CD8-positive, alpha-beta memory T cell (primary cell): ENCODE results near the gene ZBTB46. TPM values are rescaled to one million over a fixed set of nuclear protein-coding genes. Genes with fewer than 3 reads are reported as not detected.

ENCODE experiments used
- CTCF ChIA-PET: fragments of 350-600 bp; sonication (Branson Sonifier 250); formaldehyde crosslinking; loops from one replicate; lab custom pipeline; 2021; ENCODE audit warnings: antibody characterized with exemption; lab: Charles Lee
- POLR2A ChIA-PET: fragments of 350-600 bp; sonication (Branson Sonifier 250); formaldehyde crosslinking; loops from one replicate; lab custom pipeline; 2021; ENCODE audit warnings: antibody characterized with exemption; lab: Charles Lee
- DNase-seq, 5 donors: peaks; one replicate each; pipeline versions ENCODE4 v3.0.0 to v3.0.0-alpha.2; 2020 to 2022; ENCODE audit warnings: mixed read lengths in 1 of 5
- H3K27ac ChIP-seq: one replicate; pipeline ENCODE4 v1.7.0; 2013; ENCODE audit warnings: low read depth, mild to moderate bottlenecking, low read length, moderate library complexity
- H3K27me3 ChIP-seq: 2 replicates; pipeline ENCODE4 v1.7.0; 2013; ENCODE audit warnings: low read length, mild to moderate bottlenecking; ENCODE audit not compliant: insufficient read depth, poor library complexity, severe bottlenecking
- H3K36me3 ChIP-seq: 2 replicates; pipeline ENCODE4 v1.7.0; 2013; ENCODE audit warnings: mild to moderate bottlenecking, low read length, moderate library complexity; ENCODE audit not compliant: insufficient read depth
- H3K4me1 ChIP-seq: 2 replicates; pipeline ENCODE4 v1.7.0; 2013; ENCODE audit warnings: mild to moderate bottlenecking, low read length, moderate library complexity; ENCODE audit not compliant: insufficient read depth
- H3K4me3 ChIP-seq: 2 replicates; pipeline ENCODE4 v1.7.0; 2013; ENCODE audit warnings: mild to moderate bottlenecking, low read length
- H3K9me3 ChIP-seq: 2 replicates; pipeline ENCODE4 v1.7.0; 2013; ENCODE audit warnings: mild to moderate bottlenecking, low read length
- H3K27ac Mint-ChIP-seq, 8 donors: one replicate each; pipeline ENCODE4 v1.8.0; 2020 to 2021; ENCODE audit warnings: mixed read lengths in 8 of 8, mild to moderate bottlenecking in 6 of 8, inconsistent platforms in 3 of 8, moderate library complexity in 3 of 8
- H3K27me3 Mint-ChIP-seq, 2 donors: one replicate each; pipeline ENCODE4 v1.8.0; 2020 to 2021; ENCODE audit warnings: mixed read lengths in 2 of 2, mild to moderate bottlenecking in 1 of 2, moderate library complexity in 1 of 2
- H3K36me3 Mint-ChIP-seq, 3 donors: one replicate each; pipeline ENCODE4 v1.8.0; 2020 to 2021; ENCODE audit warnings: mixed read lengths in 3 of 3, inconsistent platforms in 1 of 3, mild to moderate bottlenecking in 1 of 3
- H3K4me1 Mint-ChIP-seq, 3 donors: one replicate each; pipeline ENCODE4 v1.8.0; 2020 to 2021; ENCODE audit warnings: mixed read lengths in 3 of 3, inconsistent platforms in 1 of 3, mild to moderate bottlenecking in 1 of 3
- H3K4me3 Mint-ChIP-seq, 7 donors: one replicate each; pipeline ENCODE4 v1.8.0; 2020 to 2021; ENCODE audit warnings: mixed read lengths in 7 of 7, mild to moderate bottlenecking in 6 of 7, moderate library complexity in 4 of 7, inconsistent platforms in 2 of 7
- H3K9me3 Mint-ChIP-seq, 5 donors: one replicate each; pipeline ENCODE4 v1.8.0; 2020 to 2022; ENCODE audit warnings: mixed read lengths in 5 of 5, mild to moderate bottlenecking in 3 of 5, moderate library complexity in 2 of 5, inconsistent platforms in 1 of 5
- polyA plus RNA-seq: library from polyadenylated mRNA; unstranded; fragments of 300-500 nt; fragmentation: Illumina TruSeq; gene quantifications from one replicate; pipeline ENCODE4 v1.2.3, GENCODE V29; 2021
- total RNA-seq, 2 experiments: library from RNA; stranded (reverse); gene quantifications; one replicate each; pipeline ENCODE4 v1.2.3, GENCODE V29; 2021

Gene ZBTB46
- total and polyA plus RNA-seq, 3 experiments from 2014 or later = 0.08 to 0.39 (median 0.31) TPM

DNA sequence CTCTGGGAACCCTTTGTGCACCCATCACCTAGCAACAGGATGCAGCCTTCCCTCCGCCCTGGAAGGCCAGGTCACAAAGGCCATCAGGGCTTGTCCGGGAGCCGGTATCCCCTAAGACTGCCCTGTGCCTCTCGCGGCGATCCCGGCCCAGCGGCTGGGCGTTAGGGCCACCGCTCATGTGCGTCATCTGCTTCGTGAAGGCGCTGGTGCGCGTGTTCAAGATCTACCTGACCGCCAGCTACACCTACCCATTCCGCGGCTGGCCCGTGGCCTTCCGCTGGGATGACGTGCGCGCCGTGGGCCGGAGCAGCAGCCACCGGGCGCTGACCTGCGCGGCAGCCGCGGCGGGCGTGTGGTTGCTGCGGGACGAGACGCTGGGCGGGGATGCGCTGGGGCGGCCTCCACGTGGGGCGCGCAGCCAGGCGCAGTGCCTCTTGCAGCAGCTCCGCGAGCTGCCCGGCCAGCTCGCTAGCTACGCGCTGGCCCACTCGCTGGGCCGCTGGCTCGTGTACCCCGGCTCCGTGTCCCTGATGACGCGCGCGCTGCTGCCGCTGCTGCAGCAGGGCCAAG, 30.4 kb upstream of the ZBTB46 start, which contains the start of gene ABHD16B:
TSS of gene ABHD16B (plus strand) at position 134 of the 570 bp plus-strand sequence. CDS start at position 177, 43 bp downstream.
- H3K4me1 Mint-ChIP-seq = peaks cover 39 to 57% (median 46%) of the 10 kb centered on the region in 3 donors
- no peak within 1 kb of the TSS for H3K4me3 ChIP-seq
- DNase-seq = no peak
- H3K36me3 Mint-ChIP-seq = peaks cover 0 to 29% (median 0%) of the 10 kb centered on the region in 3 donors
- no peaks in the 10 kb centered on the region for H3K36me3 ChIP-seq
- H3K27me3 Mint-ChIP-seq = no peaks in the 10 kb centered on the region
- no peak within 1 kb of the TSS for H3K4me3 Mint-ChIP-seq
- ChIA-PET CTCF (no interaction called here), POLR2A (no interaction called here)
- H3K9me3 Mint-ChIP-seq = no peaks in the 10 kb centered on the region
- H3K9me3 ChIP-seq = no peaks in the 10 kb centered on the region
- peaks cover 41% of the 10 kb centered on the region for H3K4me1 ChIP-seq
- no peaks in the 10 kb centered on the region for H3K27me3 ChIP-seq
- peak within 1 kb of the TSS in 4 of 8 donors; percentile 17 to 63 (median 56) for H3K27ac Mint-ChIP-seq
- no peak within 1 kb of the TSS for H3K27ac ChIP-seq

DNA sequence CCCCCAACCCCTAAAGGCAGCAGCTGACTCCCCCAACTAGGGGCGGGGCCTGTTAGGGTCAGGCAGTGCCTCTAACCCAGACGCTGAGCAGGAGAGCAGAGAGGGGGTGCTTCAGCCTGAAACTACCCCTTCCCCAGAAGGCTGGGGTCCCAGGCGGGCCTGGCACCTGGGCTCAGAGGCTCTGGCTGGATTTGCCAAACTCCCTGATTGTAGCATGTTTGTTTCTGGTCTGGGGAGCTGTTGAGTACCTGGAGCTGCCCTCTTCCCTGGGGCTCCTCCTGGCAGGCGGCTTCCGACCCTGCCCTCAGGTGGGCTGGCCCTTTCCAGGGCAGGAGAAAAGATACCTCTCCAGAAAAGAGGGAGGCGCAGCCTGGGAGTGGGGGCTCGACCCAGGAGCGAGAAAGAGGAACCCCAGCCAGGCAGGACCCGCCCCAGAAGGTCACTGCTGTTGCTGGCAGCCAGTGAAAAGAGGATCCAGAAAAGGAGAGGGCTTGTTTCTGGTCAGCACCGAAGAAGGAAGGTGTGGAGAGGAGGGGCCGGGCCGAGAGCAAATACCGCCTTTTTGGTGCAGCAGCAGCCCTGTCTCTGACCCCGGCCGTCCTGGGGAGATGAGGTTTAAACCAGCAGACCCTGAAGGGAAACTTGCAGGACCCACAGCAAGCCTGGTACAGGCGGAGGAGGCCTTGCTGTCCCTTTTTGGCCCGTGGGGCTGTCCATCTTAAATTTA, 29.4 kb upstream of the ZBTB46 start:
- Histone ChIP-seq H3K9me3 (no peaks in the 10 kb centered on the region), H3K4me3 (no peak overlapping the region), H3K36me3 (no peaks in the 10 kb centered on the region), H3K4me1 (peaks cover 31% of the 10 kb centered on the region), H3K27ac (no peak overlapping the region), H3K27me3 (no peaks in the 10 kb centered on the region)
- DNase-seq = no peak
- Mint-ChIP-seq H3K36me3 (peaks cover 0 to 25% (median 0%) of the 10 kb centered on the region in 3 donors), H3K9me3 (no peaks in the 10 kb centered on the region), H3K27me3 (no peaks in the 10 kb centered on the region), H3K27ac (peak overlapping the region in 2 of 8 donors; percentile 57 to 63), H3K4me3 (no peak overlapping the region), H3K4me1 (peaks cover 34 to 48% (median 37%) of the 10 kb centered on the region in 3 donors)
- POLR2A ChIA-PET = no interaction called here
- CTCF ChIA-PET = no interaction called here

DNA sequence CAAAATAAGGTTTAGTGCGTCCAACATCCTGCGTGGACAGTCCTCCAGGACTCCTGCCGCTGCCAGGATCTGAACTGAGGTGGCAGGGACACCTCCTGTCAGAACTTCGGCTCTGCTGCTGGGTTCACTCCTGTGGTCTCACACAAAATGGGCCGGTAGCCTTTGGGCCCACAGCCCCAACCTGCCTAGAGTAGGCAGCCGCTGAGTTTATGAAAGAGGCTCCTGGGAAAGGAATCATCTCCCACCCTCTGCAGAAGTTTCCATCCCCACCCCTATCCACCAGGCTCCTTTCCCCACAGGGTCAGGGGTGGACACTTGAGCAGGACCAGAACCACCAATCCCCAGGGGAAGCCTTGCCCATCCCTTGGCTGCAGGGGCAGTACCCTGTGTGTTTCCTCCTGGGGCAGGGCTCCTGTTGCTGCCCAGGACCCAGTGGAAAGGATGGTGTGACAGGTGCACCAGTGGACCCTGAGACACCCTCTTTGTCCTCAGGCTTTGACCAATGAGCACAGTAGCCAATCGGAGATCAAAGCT, 28.2 kb upstream of the ZBTB46 start:
- Mint-ChIP-seq H3K36me3 (peaks cover 0 to 20% (median 0%) of the 10 kb centered on the region in 3 donors), H3K27ac (peak overlapping the region in 4 of 8 donors; percentile 17 to 74 (median 50)), H3K4me3 (peak overlapping the region in 4 of 7 donors; percentile 5 to 49 (median 46)), H3K4me1 (peaks cover 31 to 42% (median 32%) of the 10 kb centered on the region in 3 donors), H3K27me3 (no peaks in the 10 kb centered on the region), H3K9me3 (no peaks in the 10 kb centered on the region)
- DNase-seq = no peak
- CTCF ChIA-PET = no interaction called here
- Histone ChIP-seq H3K36me3 (no peaks in the 10 kb centered on the region), H3K27ac (no peak overlapping the region), H3K4me1 (peaks cover 30% of the 10 kb centered on the region), H3K27me3 (no peaks in the 10 kb centered on the region), H3K4me3 (no peak overlapping the region), H3K9me3 (no peaks in the 10 kb centered on the region)
- POLR2A ChIA-PET = no interaction called here

DNA sequence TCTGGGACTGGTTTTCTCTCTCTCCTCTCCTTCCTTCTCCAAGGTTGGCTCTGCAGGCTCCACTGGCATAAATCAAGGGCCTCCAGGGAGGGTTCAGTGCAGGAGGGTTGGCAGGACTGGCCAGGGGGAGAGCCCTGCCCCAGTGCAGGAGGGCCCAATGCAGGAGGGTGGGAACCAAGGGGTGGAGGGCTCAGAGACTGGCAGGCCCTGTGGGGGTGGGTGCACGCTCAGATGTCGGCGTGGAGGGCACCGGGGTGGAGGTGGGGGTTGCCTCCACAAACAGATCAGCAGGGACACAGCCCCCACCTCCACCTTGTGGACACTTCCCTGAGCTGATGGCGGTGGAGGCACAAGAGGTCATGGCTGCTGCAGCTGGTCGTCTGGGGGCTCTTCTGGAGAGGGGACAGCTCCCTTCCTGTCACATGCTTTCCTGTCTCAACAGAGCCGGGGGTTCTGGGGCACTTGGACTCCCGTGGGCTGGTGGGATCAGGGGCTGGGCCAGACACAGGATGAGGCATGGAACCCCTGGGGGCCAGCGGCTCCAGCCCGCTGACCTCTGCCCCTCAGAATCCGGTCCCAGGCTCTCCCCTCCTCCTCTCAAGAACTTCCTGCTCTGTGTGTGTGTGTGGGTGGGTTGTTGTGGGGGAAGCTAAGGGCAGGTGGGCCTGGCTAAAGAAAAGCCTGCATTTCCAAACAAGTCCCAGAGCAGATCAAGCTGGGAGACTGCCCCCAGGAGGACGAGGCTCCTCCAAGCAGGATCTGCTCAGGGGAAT, 27.5 kb upstream of the ZBTB46 start:
- CTCF ChIA-PET = no interaction called here

DNA sequence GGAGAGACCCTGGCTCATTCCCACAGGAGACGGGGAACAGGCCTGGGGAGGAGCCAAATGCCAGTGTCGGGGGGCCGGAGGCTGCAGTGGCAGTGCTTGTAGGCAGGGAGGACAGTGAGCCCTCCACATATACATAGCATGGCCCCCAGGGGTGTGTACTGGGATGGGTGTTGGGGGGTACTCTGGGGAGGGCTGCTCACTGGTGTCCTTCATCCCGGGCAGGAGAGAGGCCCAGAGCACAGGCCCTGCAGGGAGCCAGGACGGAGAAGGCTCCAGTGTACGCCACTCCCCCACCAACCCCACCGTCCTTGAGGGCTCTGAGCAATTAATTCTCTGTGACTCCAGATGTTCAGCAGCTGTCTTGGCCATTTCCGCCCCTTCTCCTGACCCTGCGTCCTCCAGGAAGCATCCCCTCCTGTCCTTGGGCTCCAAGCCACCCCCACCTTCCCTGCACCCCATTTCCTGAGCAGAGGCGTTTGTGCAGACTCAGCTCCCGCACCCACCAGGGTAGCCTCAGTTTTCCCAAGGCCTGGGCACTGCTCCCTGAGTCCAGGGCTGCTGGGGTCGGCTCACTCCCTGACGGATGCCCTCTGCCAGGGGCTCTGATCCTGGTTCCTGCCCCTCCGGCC, 26.8 kb upstream of the ZBTB46 start:
- Mint-ChIP-seq H3K27ac (peak overlapping the region in 1 of 8 donors; percentile 64), H3K4me1 (peaks cover 20 to 29% (median 22%) of the 10 kb centered on the region in 3 donors), H3K9me3 (no peaks in the 10 kb centered on the region), H3K4me3 (peak overlapping the region in 3 of 7 donors; percentile 15 to 65 (median 20)), H3K27me3 (no peaks in the 10 kb centered on the region), H3K36me3 (peaks cover 0 to 8% (median 0%) of the 10 kb centered on the region in 3 donors)
- H3K9me3 ChIP-seq = no peaks in the 10 kb centered on the region
- CTCF ChIA-PET = no interaction called here
- no peak for DNase-seq
- POLR2A ChIA-PET = no interaction called here
- H3K4me3 ChIP-seq = peak overlapping the region; percentile 19
- H3K27ac ChIP-seq = peak overlapping the region; percentile 24
- H3K27me3 ChIP-seq = no peaks in the 10 kb centered on the region
- no peaks in the 10 kb centered on the region for H3K36me3 ChIP-seq
- H3K4me1 ChIP-seq = peaks cover 26% of the 10 kb centered on the region

More for the DNA sequence above, 27.5 kb upstream of the ZBTB46 start:
- Mint-ChIP-seq H3K9me3 (no peaks in the 10 kb centered on the region), H3K36me3 (peaks cover 0 to 14% (median 0%) of the 10 kb centered on the region in 3 donors), H3K4me3 (peak overlapping the region in 4 of 7 donors; percentile 20 to 49 (median 46)), H3K27me3 (no peaks in the 10 kb centered on the region), H3K27ac (peak overlapping the region in 5 of 8 donors; percentile 17 to 74 (median 65)), H3K4me1 (peaks cover 24 to 36% (median 26%) of the 10 kb centered on the region in 3 donors)
- H3K4me3 ChIP-seq = peak overlapping the region; percentile 19
- POLR2A ChIA-PET = no interaction called here
- H3K27me3 ChIP-seq = no peaks in the 10 kb centered on the region
- no peaks in the 10 kb centered on the region for H3K9me3 ChIP-seq
- H3K27ac ChIP-seq = peak overlapping the region; percentile 24
- DNase-seq = peak in 1 of 5 donors; percentile 20
- H3K4me1 ChIP-seq = peaks cover 31% of the 10 kb centered on the region
- no peaks in the 10 kb centered on the region for H3K36me3 ChIP-seq

DNA sequence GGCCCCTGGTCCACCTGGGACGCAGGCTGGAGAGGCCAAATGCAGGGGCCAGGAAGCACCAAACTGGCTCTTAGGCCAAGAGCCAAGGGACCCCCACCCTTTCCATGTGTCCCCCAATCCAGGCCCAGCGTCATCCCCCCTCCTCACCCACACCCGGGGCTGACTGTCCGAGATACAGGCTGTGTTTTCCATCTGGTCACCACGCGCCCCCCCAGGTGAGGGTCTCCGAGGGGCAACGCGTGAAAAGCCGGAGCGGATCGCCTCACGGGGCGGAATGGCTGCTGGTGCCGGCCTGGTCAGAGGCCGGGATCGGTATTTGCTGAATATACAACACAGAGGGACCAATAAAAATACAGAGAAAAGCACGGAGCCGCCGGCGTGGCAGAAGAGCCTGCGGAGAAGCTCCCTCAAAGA, 25.0 kb upstream of the ZBTB46 start:
- Histone ChIP-seq H3K27me3 (no peaks in the 10 kb centered on the region), H3K4me1 (peaks cover 26% of the 10 kb centered on the region), H3K27ac (no peak overlapping the region), H3K9me3 (no peaks in the 10 kb centered on the region), H3K4me3 (no peak overlapping the region), H3K36me3 (no peaks in the 10 kb centered on the region)
- Mint-ChIP-seq H3K9me3 (no peaks in the 10 kb centered on the region), H3K4me3 (no peak overlapping the region), H3K36me3 (peaks cover 0 to 6% (median 0%) of the 10 kb centered on the region in 3 donors), H3K4me1 (peaks cover 20 to 29% (median 22%) of the 10 kb centered on the region in 3 donors), H3K27ac (no peak overlapping the region), H3K27me3 (peaks cover 8% of the 10 kb centered on the region in 2 donors)
- CTCF ChIA-PET = interaction anchor here (1.1 kb wide), 1 partner anchor 319 kb away, joined by 3 read pairs; the partner anchor contains the start of gene PTK6
- no peak for DNase-seq
- POLR2A ChIA-PET = interaction anchor here (0.9 kb wide), 1 partner anchor 38 kb away, joined by 3 read pairs; no protein-coding TSS in a partner anchor
